Measurements from ENCODE around the gene ANAPC2.

The ANAPC2 gene

DNA sequence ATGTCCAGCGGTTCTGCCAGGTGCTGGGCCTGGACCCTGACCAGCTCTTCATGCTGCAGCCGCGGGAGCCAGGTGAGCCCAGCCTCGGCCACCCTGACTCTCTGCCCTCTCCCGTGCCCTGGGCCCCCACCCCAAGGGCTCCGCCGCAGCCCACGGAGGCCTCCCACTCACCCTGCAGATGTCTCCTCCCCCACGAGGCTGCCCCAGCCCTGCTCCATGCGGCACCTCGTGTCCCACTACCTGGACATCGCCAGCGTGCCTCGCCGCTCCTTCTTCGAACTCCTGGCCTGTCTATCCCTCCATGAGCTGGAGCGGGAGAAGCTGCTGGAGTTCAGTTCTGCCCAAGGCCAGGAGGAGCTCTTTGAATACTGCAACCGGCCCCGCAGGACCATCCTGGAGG is 26.3 kb upstream of the ANAPC2 start:
- DNase-seq, result no peak

DNA sequence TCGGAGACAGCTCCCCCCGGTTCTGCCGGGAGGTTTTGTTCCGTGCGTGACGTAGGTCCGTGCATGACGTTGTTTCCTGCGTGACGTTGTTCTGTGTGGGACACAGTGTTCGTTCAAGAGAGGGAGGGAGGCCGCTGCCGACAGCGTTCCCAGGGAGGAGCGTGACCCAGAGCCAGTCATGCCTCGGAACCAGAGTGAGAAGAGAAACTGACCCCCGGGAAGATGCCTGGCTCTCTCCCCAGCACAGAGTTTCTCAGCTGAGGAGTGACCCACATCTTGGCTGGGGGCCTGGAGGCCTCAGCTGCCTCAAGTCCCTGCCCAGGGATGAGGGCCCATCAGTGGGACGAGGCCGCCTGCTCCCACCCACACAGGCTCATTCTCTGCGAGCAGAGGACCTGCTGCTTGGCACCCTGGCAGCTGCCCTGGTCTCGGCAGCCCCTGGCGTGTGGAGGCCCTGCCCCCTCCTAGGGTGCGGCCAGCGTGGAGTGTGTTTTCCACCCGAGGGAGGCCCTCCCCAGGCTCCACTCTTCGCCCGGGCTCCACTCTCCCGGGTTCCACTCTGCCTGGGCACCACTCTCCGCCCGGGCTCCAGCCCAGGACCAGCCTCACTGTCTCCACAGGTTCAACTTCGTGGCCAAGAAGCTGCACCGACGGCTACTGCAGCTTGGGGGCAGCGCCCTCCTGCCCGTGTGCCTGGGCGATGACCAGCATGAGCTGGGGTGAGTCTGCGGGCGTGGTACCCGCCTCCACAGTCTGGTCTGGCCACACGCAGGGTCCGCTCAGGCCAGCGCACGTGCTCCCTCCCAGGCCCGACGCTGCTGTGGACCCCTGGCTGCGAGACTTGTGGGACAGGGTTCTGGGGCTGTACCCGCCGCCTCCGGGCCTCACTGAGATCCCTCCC is 25.1 kb upstream of the ANAPC2 start:
- no peak for DNase-seq

DNA sequence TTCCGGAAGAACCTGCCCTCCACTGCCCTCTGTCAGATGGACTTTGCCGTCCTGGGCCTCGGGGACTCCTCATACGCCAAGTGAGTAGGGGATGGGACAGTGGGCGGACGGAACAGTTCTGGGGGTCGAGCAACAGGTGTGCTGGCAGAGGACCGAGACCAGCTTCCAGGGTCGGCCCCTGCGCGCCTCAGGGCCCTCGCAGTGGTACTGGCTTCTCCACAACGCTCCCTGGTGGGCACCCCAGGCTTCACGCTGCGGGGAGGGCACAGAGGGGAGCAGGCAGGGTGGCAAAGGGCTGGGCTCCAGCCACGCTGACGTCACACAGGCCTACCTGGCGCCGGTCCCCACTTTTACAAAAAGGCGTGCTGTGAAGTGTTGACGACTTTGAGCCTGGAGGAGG is 24.2 kb upstream of the ANAPC2 start:
- DNase-seq, result no peak

DNA sequence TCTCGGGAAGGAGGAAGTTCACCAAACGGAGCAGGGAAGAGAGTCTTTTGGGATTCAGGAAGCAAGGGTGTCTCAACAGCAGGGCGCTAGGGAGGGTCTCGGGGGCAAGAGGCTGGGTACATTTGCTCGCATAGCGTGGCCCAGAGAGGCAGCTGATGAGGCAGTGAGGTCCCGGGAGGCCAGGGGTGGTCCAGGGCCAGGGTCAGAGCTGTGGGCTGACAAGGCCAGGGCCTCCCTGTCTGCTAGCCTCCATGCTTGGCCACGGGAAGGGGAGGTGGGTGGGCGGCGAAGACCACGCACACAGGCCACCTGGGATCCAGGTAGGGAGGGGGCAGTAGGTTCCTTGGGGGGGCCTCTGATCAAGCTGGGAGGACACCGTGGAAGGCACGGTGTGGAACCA is 23.2 kb upstream of the ANAPC2 start:
- DNase-seq, result no peak

DNA sequence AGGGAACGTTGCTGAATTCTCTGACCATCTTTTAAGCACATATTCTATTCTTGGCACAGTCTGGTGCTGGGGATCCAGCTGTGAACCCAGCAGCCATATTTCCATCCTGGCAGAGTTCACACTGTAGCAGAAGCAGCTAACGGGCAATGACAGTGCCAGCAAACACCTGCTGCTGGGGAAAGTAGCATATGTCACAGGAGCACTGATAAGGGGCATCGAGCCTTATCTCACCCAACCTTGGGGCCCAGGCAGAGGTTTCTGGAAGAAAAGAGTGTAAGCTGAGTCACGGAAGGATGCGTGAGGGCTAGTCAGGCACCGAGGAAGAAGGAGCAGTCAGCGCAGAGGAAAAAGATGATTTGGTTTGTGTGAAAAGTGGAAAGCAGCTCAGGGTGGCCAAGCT is 18.2 kb upstream of the ANAPC2 start:
- DNase-seq, result no peak

DNA sequence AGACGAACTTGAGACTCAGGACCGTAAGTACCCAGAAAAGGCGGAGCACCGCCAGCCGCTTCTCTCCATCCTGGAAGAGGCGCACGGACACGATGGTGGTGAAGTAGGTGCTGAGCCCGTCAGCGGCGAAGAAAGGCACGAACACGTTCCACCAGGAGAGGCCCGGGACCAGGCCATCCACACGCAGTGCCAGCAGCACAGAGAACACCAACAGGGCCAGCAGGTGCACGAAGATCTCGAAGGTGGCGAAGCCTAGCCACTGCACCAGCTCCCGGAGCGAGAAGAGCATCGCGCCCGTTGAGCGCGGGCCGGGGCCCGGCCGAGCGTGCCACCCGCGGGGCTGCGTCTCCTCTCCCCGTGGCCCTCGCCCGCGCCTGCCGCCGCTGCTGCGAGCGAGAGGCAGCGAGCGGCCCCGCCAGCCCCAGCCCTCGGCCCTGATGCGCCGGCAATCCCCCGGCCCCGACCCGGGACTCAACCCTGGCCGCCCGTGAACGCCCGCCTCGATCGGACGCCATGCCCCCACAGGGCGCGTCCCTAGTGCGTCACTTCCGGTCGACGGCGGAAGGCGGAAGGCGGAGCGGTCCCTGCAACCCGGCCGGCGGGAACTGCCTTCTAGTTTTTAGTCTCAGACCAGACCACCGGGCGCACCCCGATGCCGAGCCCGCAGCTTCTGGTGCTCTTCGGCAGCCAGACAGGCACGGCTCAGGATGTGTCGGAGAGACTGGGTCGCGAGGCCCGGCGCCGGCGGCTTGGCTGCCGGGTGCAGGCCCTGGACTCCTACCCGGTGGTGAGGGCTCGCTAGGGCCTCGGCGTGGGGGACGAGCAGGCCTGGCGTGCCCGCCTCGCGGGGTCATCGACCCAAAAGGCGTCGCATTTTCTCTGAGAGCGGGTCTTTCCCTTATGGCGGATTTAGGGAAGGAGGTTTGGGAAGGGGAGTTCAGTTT is 17.0 kb upstream of the ANAPC2 start, which contains the start of the genes NDOR1 and TMEM203:
NDOR1 (plus strand) TSS at position 575 of the 944 bp plus-strand sequence; CDS start at position 653, 78 bp downstream.
TMEM203 (minus strand) TSS at position 523 of the 944 bp plus-strand sequence; CDS start at position 289, 234 bp downstream.
- peak; percentile 61 for DNase-seq

DNA sequence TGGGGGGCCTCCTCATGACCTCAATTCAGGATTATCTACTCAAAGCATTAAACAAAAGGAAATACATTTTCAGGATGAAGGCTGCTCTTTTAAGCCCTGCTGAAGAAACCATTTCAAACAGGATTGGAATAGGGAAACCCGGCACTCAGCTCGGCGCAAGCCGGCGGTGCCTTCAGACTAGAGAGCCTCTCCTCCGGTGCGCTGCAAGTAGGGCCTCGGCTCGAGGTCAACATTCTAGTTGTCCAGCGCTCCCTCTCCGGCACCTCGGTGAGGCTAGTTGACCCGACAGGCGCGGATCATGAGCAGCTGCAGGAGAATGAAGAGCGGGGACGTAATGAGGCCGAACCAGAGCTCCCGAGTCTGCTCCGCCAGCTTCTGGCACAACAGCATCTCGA is 16.4 kb upstream of the ANAPC2 start:
- DNase-seq, result no peak

DNA sequence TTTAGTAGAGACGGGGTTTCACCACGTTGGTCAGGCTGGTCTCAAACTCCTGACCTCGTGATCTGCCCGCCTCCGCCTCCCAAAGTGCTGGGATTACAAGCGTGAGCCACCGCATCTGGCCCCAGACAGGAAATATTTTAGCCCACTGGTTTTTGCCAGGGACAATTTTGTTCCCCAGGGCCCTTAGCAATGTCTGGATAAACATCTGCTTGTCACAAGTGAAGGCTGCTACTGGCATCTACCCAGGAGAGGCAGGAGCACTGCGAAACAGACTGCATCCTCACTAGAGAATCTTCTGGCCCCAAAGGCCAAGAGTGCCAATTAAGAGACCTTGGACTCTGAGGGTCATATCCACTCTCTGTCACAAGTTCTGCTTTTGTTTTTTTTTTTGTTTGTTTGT is 14.6 kb upstream of the ANAPC2 start:
- no peak for DNase-seq

DNA sequence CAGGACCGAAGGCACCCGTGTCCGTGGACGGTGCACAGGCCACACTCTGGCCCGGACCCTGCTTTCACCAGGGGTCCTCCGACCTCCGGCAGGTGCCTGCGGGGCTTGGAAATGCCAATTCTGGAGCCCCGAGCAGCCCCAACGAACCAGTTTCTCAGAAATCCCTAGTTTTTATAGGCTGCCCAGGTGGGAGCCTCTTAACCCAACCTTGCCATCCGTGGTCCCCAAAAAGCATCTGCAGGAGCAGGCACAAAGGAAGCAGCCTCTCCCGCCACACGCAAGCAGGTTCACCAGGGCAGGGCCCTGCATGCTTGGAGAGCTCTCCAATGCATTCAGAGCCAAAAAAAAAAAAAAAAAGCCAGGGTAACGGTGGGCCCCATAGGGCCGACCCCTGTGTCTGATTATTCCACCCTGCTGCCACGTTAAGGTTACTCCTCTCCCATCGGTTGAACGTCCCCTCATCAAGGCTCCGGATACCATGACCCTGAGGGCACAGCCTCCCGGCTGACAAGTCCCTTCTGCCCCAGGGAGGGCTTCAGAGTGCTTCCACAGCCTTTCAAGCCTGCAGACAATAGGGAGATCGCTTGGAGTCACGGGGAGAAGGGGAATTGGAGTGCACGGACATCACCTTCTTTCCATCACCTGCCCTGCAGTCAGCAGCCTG is 13.0 kb upstream of the ANAPC2 start:
- no peak for DNase-seq

DNA sequence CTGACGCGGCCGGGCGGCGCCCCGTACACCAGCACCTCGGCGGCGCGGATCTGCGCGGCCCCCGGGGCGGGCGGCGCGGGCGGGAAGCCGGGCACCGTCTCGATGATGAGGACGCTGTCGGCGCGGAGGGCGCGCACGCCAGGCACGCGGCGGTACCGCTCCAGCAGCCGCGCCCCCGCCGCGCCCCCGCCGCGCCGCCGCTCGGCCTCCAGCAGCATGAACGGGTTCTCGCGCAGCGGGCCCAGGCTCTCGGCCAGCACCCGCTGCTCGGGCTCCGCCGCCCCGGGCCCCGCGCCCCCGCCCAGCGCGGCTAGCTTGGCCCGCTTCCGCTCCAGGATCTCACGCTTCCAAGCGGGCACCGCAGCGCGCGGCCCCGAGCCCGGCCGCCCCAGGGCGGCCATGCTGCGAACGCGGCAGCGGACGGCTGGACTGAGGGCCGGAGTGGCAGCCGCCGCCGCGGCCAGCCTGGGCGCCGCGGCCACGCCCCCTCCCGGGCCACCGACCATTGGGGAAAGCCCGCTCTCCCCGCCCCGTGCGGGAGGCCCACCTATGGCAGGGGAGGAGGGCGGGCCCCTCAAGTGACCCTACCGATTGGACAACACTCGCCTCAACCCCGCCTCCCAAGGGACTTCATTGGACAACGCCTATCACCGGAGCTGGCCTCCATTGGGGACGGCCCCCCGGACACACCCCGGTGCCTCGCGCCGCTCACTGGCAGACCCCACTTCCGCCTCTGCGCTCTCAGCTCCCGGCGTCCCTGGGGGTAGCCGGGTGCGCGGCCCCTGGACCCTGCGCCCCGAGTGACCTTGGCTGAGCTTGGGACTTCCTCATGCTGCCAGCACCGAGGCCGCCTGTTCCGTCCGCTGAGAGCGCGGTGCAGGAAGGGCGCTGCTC is 12.2 kb upstream of the ANAPC2 start, which contains the start of gene TPRN:
TPRN (minus strand) TSS at position 431 of the 894 bp plus-strand sequence; CDS start at position 401, 30 bp downstream.
- peak; percentile 81 for DNase-seq

DNA sequence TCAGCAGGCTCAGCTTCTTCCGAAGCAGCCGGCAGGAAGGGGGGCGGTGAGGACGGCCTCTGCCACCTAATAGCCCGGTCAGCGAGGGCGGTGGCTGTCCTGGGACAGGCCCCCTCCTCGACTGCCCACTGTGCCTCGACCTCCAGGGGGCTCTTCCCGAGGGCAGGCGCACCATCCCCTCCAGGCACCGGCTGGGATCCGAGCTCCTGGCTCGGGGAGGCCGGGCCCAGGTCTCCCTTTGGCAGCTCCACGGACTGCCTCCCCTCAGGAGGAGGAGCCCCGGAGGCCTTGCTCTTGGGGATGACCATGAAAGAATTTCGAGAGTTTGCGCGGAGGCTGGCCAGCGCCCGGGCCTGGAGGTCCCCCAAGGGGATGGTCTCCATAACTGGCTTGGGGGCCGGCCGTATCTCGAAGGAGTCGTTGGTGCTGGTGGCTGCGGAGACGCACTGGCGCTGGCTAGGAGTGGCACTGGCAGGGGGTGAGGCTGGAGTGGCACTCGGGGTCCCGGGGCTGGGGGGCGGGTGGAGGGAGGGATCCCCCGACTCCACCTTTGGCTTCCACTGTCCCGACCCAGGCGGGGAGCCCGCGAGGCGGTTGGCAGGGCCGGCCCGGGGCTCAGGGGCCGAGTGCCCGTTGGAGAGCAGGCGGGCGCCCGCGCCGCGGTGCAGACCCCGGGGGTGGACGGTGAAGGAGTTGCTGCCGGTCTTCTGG is 11.2 kb upstream of the ANAPC2 start:
- no peak for DNase-seq

DNA sequence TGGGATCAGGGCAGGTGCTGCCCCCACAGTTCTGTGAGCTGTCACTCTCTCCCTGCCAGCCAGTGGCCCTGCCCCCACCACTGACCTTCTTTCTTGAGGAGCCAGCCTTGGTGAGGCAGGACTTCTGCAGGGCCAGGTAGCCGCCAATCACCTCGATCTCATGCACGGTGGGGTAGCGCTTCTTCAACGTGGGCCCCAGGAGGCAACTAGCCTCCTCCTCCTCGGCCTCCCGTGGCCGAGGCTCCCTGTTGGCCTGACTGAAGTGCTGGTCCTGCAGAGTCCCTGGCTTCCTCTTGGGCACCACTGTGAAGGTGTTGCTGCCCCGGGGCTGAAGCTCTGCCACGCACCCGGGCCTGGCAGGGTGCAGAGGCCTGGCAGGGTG is 10.5 kb upstream of the ANAPC2 start:
- DNase-seq, result no peak

DNA sequence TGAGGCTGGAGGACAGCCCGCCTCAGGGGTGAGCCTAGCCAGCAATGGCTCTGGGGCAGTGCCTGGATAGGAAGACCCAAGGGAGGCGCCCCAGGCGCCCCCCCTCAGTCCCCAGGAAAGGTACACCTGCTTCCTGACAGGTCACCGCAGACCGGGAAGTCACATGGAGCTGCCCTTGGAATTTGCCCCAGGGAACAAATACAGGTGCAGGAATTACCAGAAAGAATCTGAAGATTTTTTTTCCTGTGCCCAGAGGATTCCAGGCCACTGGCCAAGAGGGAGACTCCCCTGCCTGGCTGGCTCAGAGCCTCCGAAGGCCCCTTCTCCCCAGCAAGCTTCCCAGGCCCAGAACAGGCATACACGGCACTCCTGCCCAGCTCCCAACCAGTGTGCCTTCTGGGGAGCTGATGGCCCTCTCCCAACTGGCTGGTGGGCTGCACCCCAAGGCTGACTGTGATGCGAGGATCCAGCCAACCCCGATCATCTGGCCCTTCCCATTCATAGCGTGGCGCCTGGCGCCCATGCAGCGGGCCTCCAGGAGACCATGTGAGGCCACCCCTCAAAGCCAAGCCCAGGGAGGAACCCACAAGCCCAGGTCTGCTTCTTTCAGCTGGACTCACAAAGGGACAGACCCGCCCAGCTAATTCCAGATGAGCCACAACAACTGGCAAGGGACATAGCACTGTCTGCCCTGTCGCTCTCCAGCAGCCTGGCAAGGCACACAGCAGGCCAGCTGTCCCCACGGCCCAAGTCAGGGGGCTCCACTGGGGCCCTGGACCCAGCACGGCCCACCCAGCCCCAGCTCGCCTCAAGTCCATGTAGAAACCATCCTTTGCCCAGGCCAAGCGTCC is 9.9 kb upstream of the ANAPC2 start:
- no peak for DNase-seq

DNA sequence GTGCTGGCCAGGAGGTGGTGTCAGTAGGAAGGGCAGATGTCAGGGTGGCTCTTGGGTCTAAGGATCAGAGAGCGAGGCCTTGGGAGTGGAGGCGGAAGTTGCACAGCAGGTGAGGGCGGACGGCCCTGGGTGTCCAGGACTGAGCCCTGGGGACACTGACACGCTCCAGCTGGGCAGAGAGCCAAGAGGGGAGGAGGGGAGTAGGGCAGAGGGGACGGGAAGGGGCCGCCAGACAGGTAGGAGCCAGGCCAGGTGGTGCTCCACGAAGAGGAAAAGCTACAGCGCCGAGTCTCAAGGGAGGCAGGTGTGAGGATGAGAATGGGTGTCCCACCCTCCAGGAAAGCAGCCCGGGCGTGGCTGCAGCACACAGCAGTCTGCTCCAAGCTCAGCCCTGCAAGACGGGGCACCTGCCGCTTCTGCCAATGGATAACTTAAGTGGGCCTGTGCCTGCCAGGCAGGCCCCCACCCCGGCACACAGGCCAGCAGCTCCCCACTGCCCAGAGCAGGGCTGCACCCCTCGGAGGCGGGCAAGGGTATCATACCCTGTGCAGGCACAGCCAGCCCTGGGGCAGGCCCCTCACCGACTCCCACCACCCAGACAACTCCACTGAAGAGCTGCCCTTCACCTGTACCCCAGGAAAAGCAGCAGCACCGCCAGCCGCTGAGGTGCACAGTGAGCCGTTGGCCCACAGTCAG is 7.3 kb upstream of the ANAPC2 start:
- no peak for DNase-seq

DNA sequence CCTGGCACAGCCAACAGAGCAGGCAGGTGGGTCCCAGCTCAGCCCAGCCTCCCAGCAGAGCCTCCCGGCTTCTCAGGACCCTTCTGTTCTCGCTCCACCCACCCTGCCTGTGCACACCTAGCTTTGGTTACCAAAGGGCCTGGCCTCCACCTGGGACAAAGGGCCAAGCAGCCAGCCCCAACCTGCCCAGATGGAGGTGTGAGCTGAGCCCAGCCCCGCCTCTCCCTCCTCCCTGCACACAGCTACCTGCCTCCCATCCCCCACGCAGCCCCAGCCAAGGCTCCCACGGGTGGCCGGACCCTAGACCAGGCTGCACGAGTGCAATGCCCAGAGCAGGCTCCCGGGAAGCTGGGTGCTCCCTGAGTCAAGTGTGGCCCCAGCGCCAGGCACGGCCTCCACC is 6.5 kb upstream of the ANAPC2 start:
- DNase-seq, result no peak

DNA sequence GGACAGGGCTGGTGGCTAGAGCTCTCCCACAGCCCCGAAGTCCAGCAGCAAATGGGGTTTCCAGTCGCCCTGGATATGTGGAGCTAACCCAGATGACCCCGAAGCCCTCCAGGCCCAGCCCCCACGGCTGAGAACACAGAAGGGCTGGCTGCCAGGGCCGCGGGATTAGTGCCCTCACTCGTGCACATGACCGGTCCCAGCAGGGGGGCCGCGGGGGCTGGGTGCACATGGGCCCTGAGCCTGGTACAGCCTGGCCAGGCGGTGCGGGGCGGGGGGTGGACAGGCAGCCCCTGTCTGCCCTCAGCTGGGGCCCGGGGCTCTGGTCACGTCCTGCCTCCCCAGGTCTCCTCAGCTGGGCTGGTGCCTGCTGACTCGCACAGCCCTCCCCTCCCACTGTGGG is 6.0 kb upstream of the ANAPC2 start:
- DNase-seq, result no peak

DNA sequence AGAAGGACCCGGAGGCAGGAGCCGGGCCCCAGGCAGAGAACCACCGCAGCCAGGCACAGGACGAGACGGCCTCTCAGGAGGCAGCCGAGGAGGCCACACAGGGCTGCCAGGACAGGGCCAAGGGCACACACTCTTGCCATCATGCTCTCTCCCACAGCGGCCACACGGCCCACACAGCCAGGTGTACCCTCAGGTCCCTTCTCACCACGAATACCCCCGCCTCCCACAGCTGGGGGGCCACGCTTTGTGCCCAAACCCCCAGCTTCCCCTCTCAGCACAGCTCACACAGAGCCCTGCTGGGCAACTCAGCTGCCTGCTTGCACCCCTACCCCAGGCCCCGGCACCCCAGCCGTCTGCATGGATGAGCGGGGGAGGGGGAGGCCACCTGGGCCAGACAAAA is 5.4 kb upstream of the ANAPC2 start:
- DNase-seq, result no peak

DNA sequence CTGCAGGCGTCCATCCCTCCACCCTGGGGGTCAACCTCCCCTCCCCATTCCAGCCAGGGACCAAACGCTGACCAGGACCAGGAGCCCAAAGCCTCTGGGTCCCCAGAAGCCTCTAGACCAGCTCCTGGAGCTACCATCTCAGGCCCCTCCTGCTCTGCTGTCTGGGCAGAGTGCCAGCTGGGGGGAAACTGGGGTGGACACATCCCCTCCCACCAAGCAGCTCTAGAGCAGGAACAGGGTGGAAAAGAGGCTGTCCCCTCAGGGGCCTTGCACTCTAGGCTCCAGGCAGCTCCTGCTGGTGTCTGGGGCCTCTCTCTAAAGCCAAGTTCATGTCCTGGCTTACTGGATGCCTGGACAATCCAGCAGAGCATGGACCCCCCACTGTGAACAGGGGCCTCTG is 4.5 kb upstream of the ANAPC2 start:
- no peak for DNase-seq

DNA sequence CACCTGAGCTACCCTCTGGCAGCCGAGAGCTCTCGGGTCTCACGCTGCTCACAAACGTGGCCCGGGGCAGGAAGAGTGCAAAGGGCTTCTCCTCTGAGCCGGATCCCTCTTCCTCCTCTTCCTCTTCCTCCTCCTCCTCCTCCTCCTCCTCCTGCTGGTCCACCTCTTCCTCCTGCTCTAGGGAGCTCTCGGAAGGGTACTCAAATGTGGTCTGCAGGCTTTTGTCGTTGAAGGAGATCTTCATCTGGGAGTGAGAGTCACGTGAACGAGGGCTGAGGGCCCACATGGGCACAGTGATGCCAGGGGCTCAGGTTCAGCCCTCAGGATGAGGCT is 4.1 kb upstream of the ANAPC2 start:
- no peak for DNase-seq
